Measurements from ENCODE around the gene SYNE1. TPM values are rescaled to one million over a fixed set of nuclear protein-coding genes. Genes with fewer than 3 reads are reported as not detected.

SYNE1 gene
- total RNA-seq, 1 experiment from 2014 or later: 3.0 TPM

DNA sequence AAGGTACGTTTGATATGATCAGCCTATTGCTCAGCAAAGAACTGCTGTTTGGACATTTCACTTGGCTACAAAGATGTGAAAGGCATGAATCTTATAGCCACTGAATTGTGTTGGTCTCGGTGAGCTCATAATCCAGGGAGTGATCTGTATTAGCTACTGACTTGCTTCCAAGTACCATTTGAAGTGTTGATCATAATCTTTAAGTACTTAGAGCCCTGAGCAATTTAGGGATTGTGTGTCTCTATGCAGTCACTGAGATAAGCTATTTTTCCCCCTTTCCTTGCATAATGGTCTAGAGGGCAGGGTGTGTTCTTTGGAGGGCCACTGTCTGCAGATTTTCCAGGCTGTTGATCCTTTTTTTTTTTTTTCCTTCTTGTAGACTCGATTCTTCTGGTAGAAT is 436.0 kb downstream of the SYNE1 start:
- H3K9me3 Mint-ChIP-seq: no peaks in the 10 kb centered on the region

More for the DNA sequence above, 436.0 kb downstream of the SYNE1 start:
- no peak overlapping the region for H2AFZ ChIP-seq (ENCODE audit: low read length)
- H4K5ac ChIP-seq (ENCODE audit: insufficient read length, low read depth, low read length): no peak overlapping the region
- WGBS (ENCODE audit: extremely low coverage, insufficient read length, low lambda C conversion rate): no CpG with 5 or more reads among the region's 3 CpGs
- H3K27ac ChIP-seq (ENCODE audit: insufficient read length, low read depth, low read length): no peak overlapping the region
- H3K9me3 ChIP-seq (ENCODE audit: control insufficient read depth, low read depth, low read length): no peaks in the 10 kb centered on the region
- H3K27ac Mint-ChIP-seq: no peak overlapping the region
- TF ChIP-seq CTCF (conservative IDR thresholded peaks at IDR 0.05): no peak
- H3K56ac ChIP-seq (ENCODE audit: insufficient read length, low read depth, low read length): no peak overlapping the region
- H2BK12ac ChIP-seq (ENCODE audit: insufficient read length, low read depth, low read length): no peak overlapping the region
- H3K4ac ChIP-seq (ENCODE audit: low read depth, low read length): no peak overlapping the region
- no peaks in the 10 kb centered on the region for H3K27me3 ChIP-seq (ENCODE audit: insufficient read depth, low read length)
- H3K36me3 Mint-ChIP-seq (ENCODE audit: insufficient read depth in 1 of 3, low read depth in 3 of 3): peaks cover 0 to 2% (median 0%) of the 10 kb centered on the region in 3 experiments; a peak in 2 of 7 replicates
- no peaks in the 10 kb centered on the region for H4K20me1 ChIP-seq (ENCODE audit: control insufficient read depth, insufficient read depth, insufficient read length)
- no peak overlapping the region for H3K9ac ChIP-seq (ENCODE audit: extremely low read depth, insufficient read length, low read length)
- H2BK120ac ChIP-seq (ENCODE audit: low read depth, low read length, poor library complexity, severe bottlenecking): no peak overlapping the region
- H3T11ph ChIP-seq (ENCODE audit: low read length): no peak overlapping the region
- H3K79me1 ChIP-seq (ENCODE audit: insufficient read depth, low read depth, low read length, poor library complexity, severe bottlenecking): no peaks in the 10 kb centered on the region
- H2AK5ac ChIP-seq (ENCODE audit: insufficient read length, low read length): no peak overlapping the region
- H3K79me2 ChIP-seq (ENCODE audit: insufficient read depth, low read length): no peaks in the 10 kb centered on the region
- H3K18ac ChIP-seq (ENCODE audit: insufficient read length, low read depth, low read length): no peak overlapping the region
- no peak overlapping the region for H3K23ac ChIP-seq (ENCODE audit: insufficient read length, low read depth, low read length)
- H3K23me2 ChIP-seq (ENCODE audit: insufficient read length, low read depth, low read length, poor library complexity, severe bottlenecking): no peaks in the 10 kb centered on the region
- no peak overlapping the region for H2BK20ac ChIP-seq (ENCODE audit: low read depth, low read length, poor library complexity, severe bottlenecking)
- no peaks in the 10 kb centered on the region for H3K4me1 ChIP-seq (ENCODE audit: insufficient read depth, low read length)
- H2BK15ac ChIP-seq (ENCODE audit: low read depth, low read length): no peak overlapping the region
- no peak overlapping the region for H2BK5ac ChIP-seq (ENCODE audit: insufficient read length, low read length)
- no peak overlapping the region for H3K4me2 ChIP-seq (ENCODE audit: insufficient read depth, insufficient read length, low read length)
- no peaks in the 10 kb centered on the region; the same call in none of the 2 replicates for H3K27me3 Mint-ChIP-seq (ENCODE audit: low read depth)
- H4K8ac ChIP-seq (replicated peaks; ENCODE audit: insufficient read length, low read depth, low read length): no peak overlapping the region
- H3K4me1 Mint-ChIP-seq: peaks cover 6 to 8% of the 10 kb centered on the region in 2 experiments
- no peak for DNase-seq
- H3K14ac ChIP-seq (ENCODE audit: insufficient read depth, low read length): no peak overlapping the region
- no peak overlapping the region for H3K4me3 Mint-ChIP-seq
- no peak overlapping the region for H4K91ac ChIP-seq (ENCODE audit: insufficient read length, low read depth, low read length)
